GM13976 (cell line): ENCODE measurements around the gene CANT1.

ENCODE experiments used
- DNase-seq: peaks from one replicate; pipeline ENCODE4 v3.0.0; 2012; ENCODE audit warnings: low spot score
- CTCF ChIP-seq: IDR thresholded peaks from 2 replicates; pipeline ENCODE4 v1.5.1; 2012; ENCODE audit warnings: borderline replicate concordance, mild to moderate bottlenecking; ENCODE audit not compliant: insufficient read depth; ENCODE audit errors: extremely low read depth, missing control alignments, control extremely low read depth
- in situ Hi-C: fragments of 300-500 bp; cut with MboI; formaldehyde crosslinking; loops from one replicate; pipeline ENCODE4 v1.12.0; 2022; ENCODE audit warnings: low sequenced_read_pairs, mixed read lengths, inconsistent platforms; ENCODE audit not compliant: unreplicated experiment

CANT1 gene

GRCh38 chr17:78944026-78944425 is 65.5 kb downstream of the CANT1 start:
- in situ Hi-C loops: no loop called here
- no peak for DNase-seq
- no peak for TF ChIP-seq CTCF
